HG03432 (cell line): ENCODE measurements around the gene ZBTB2.
"Not testable (repeated sequence)": the region's sequence is repeated elsewhere in the genome, so short reads cannot be mapped to it uniquely, and the experiment has no call there.

Source experiments
- ATAC-seq: cut with Tn5 transposase; IDR thresholded peaks from one replicate; pipeline ENCODE4 v1.9.1; 2021; ENCODE audit warnings: mild to moderate bottlenecking, moderate library complexity; ENCODE audit not compliant: unreplicated experiment

ZBTB2 gene

GRCh38 chr6:151374036-151374683 lies 17.2 kb downstream of the ZBTB2 start:
- ATAC-seq = no peak

DNA sequence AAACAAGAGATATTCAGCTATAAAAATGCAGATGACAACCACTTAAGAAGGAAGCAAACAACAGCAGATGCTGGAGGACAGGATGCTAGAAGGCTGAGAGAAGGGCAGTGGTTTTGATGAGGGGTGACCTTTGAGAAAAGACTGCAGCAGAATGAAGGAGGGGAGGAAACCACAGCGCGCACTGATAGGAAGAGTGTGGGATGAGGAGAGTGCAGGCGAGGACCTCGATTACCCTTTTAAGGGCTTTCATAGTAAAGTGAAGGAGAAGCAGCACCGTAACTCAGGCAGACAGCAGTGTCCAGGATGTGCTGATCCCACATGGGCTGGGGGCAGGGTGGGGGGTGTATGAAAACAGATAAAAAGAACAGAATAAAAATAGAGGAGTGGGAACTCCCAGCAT lies 19.2 kb downstream of the ZBTB2 start:
- ATAC-seq = no peak

DNA sequence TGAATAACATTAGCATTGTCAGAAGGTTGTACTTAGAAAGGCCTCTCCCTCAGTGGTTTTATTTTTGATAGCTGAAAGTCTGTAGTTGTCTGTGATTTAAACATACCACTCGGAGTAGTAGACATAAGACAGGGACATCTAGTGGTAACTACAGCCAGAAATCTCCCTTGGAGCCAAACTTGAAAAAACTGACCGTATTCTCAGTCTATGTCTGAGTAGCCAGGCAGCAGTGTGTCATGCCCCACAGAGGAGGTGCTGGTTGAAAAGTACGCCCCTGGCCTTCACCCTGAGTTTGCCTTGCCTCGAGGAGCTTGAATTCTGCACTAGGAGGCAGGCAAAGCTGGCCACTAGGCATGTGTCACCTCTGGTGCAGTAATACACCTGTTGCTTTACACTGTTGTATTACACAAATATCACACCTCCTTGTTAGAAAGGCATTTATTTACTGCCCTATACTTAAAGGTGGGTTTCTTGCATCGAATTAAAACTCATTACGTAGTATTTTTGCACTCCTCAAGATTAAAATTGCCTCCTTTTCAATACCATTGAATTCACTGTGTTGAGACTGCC lies 20.8 kb downstream of the ZBTB2 start:
- ATAC-seq = no peak

- no peak for ATAC-seq
These were observed 26.1 kb downstream of the ZBTB2 start for GRCh38 chr6:151365233-151365632.

DNA sequence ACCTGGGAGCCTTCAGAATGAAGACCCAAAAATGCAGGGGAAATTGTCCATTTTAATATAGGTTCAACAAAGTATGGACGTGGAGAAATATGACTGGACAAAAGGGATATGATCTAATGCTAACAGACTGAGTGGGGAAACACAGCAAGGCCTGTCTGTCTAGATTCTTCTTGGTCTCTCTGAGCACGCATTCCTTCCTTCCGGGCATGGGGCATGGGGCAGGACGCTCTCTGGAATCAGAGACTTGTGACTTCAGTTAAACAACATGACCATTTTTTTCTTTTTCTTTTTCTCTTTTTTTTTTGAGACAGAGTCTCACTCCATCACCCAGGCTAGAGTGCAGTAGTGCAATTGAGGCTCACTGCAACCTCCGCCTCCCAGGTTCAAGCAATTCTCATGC lies 31.9 kb downstream of the ZBTB2 start:
- no peak for ATAC-seq

DNA sequence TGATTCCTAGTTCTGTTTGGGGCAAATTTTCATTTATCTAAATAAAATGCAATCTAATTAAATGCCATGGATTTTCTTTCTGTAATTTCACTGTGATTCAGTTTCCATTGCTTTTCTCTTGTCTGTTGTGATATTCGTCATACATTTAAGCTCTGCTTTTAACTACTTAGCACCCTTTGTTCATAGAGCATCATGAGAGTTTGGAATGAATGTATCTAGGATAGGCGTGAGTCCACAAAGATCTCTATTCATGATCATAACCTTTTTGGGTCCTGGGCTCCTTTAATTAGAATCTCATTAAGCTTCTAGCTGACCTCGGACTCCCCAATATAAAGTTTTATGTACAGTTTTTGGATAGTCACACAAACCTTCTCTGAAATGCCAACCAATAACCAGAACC lies 32.9 kb downstream of the ZBTB2 start:
- no peak for ATAC-seq

- no peak for ATAC-seq
These were observed 33.5 kb downstream of the ZBTB2 start for GRCh38 chr6:151357758-151358436.

- ATAC-seq = not testable (repeated sequence)
These were observed 34.4 kb downstream of the ZBTB2 start for GRCh38 chr6:151356983-151357382.

DNA sequence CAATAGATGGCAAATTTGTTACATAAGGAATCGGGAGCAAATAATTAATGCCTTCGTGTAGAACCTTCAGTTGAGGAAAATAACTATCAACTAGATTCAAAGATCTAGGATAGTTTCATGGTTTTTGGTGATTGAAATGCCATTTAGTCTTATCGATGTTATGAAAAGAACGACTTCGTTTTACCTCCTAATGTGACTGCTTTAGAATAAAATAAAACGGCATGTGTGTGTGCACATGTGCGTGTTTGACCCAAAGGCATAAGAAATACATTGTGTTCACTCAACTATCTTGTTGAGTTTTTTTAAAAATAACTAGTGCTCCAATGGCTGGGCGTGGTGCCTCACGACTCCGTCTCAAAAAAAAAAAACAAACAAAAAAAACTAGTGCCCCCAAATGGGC lies 37.6 kb downstream of the ZBTB2 start:
- ATAC-seq = no peak

DNA sequence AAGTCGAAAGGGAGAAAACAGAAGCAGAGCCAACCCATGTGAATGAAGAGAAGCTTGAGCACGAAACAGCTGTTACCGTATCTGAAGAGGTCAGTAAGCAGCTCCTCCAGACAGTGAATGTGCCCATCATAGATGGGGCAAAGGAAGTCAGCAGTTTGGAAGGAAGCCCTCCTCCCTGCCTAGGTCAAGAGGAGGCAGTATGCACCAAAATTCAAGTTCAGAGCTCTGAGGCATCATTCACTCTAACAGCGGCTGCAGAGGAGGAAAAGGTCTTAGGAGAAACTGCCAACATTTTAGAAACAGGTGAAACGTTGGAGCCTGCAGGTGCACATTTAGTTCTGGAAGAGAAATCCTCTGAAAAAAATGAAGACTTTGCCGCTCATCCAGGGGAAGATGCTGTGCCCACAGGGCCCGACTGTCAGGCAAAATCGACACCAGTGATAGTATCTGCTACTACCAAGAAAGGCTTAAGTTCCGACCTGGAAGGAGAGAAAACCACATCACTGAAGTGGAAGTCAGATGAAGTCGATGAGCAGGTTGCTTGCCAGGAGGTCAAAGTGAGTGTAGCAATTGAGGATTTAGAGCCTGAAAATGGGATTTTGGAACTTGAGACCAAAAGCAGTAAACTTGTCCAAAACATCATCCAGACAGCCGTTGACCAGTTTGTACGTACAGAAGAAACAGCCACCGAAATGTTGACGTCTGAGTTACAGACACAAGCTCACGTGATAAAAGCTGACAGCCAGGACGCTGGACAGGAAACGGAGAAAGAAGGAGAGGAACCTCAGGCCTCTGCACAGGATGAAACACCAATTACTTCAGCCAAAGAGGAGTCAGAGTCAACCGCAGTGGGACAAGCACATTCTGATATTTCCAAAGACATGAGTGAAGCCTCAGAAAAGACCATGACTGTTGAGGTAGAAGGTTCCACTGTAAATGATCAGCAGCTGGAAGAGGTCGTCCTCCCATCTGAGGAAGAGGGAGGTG lies 38.7 kb downstream of the ZBTB2 start:
- no peak for ATAC-seq

- no peak for ATAC-seq
These were observed 39.6 kb downstream of the ZBTB2 start for GRCh38 chr6:151351731-151352130.

DNA sequence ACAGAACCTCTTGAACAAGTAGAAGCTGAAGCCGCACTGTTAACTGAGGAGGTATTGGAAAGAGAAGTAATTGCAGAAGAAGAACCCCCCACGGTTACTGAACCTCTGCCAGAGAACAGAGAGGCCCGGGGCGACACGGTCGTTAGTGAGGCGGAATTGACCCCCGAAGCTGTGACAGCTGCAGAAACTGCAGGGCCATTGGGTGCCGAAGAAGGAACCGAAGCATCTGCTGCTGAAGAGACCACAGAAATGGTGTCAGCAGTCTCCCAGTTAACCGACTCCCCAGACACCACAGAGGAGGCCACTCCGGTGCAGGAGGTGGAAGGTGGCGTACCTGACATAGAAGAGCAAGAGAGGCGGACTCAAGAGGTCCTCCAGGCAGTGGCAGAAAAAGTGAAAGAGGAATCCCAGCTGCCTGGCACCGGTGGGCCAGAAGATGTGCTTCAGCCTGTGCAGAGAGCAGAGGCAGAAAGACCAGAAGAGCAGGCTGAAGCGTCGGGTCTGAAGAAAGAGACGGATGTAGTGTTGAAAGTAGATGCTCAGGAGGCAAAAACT lies 40.1 kb downstream of the ZBTB2 start:
- ATAC-seq = no peak

DNA sequence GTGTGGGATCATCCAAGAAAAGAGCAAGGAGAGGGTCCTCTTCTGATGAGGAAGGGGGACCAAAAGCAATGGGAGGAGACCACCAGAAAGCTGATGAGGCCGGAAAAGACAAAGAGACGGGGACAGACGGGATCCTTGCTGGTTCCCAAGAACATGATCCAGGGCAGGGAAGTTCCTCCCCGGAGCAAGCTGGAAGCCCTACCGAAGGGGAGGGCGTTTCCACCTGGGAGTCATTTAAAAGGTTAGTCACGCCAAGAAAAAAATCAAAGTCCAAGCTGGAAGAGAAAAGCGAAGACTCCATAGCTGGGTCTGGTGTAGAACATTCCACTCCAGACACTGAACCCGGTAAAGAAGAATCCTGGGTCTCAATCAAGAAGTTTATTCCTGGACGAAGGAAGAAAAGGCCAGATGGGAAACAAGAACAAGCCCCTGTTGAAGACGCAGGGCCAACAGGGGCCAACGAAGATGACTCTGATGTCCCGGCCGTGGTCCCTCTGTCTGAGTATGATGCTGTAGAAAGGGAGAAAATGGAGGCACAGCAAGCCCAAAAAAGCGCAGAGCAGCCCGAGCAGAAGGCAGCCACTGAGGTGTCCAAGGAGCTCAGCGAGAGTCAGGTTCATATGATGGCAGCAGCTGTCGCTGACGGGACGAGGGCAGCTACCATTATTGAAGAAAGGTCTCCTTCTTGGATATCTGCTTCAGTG lies 40.8 kb downstream of the ZBTB2 start:
- no peak for ATAC-seq

DNA sequence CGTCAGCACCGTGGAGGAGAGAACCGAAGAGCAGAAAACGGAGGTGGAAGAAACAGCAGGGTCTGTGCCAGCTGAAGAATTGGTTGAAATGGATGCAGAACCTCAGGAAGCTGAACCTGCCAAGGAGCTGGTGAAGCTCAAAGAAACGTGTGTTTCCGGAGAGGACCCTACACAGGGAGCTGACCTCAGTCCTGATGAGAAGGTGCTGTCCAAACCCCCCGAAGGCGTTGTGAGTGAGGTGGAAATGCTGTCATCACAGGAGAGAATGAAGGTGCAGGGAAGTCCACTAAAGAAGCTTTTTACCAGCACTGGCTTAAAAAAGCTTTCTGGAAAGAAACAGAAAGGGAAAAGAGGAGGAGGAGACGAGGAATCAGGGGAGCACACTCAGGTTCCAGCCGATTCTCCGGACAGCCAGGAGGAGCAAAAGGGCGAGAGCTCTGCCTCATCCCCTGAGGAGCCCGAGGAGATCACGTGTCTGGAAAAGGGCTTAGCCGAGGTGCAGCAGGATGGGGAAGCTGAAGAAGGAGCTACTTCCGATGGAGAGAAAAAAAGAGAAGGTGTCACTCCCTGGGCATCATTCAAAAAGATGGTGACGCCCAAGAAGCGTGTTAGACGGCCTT lies 41.6 kb downstream of the ZBTB2 start:
- ATAC-seq = no peak

GRCh38 chr6:151342750-151343149 lies 48.6 kb downstream of the ZBTB2 start:
- not testable (repeated sequence) for ATAC-seq

- no peak for ATAC-seq
These were observed 49.7 kb downstream of the ZBTB2 start for GRCh38 chr6:151341476-151342195.

- ATAC-seq = no peak
These were observed 51.0 kb downstream of the ZBTB2 start for GRCh38 chr6:151340219-151340978.

- ATAC-seq = no peak
These were observed 52.0 kb downstream of the ZBTB2 start for GRCh38 chr6:151339369-151339768.
